NCI-H748 treated with DMSO at 0.1 percent for 48 hours (cell line): Measurements from ENCODE around the gene TNK1.

Experiments
- DNase-seq: peaks from one replicate; lab custom pipeline; 2025; lab: John Stamatoyannopoulos, UW

TNK1 gene

GRCh38 chr17:7435676-7436555 is 55.0 kb downstream of the TNK1 start:
- peak; percentile 50 for DNase-seq

GRCh38 chr17:7436556-7437368 is 55.9 kb downstream of the TNK1 start:
- DNase-seq, result peak; percentile 78

- no peak for DNase-seq
These were observed 56.5 kb downstream of the TNK1 start for GRCh38 chr17:7437369-7437863.

- DNase-seq, result peak; percentile 60
These were observed 57.2 kb downstream of the TNK1 start for GRCh38 chr17:7437950-7438614.

DNA sequence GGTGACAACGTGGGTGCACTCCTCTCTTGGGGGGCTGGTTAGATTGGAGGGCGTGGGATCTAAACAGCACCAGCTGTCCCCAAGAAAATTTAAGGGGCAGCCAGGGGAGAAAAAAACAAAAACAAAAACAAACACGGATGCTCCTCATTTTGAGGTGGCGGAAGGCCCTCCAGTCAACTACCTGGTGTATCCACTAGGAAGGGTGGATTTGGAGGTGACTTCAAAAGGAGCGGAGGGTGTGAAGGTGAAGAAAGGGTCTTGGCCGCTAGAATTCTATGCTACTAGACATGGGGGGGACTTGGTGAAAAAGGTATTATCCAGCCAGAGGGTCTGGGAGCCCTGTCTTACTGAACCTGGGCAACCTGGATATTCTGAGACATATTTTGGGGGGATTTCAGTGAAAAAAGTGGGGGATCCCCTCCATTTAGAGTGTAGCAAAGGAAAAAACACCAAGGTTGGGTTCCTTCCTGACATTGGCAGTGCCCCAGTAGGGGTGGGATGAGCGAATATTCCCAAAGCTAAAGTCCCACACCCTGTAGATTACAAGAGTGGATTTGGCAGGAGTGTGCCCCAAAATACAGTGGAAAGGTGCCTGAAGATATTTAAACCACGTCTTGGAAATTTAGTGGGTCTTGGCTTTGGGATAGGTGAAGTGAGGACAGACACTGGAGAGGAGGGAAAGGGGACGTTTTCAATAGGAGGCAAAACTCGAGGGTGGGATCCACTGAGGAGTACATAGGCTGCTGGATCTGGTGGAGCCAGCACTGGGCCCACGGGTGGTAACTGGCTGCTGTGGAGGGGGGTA is 58.0 kb downstream of the TNK1 start:
- no peak for DNase-seq
